ENCODE data around the gene SPATS2. TPM values are rescaled to one million over a fixed set of nuclear protein-coding genes. Genes with fewer than 3 reads are reported as not detected.
A peak's percentile ranks its signal among the peaks of the same experiment; 100 is the strongest.

Gene SPATS2
- total and polyA plus RNA-seq, 2 donors (not counting 3 experiments of a cell fraction or from before 2014, with no cell fraction given) = 55.8 to 66.5 TPM

- Histone ChIP-seq H3K27ac (ENCODE audit: insufficient read depth, low read depth, low read length) (no peak within 1 kb of the TSS), H3K27me3 (ENCODE audit: control insufficient read depth in 2 of 2, insufficient read depth in 2 of 2, low read length in 2 of 2) (peaks cover 29 to 42% of the 10 kb centered on the region in 2 experiments), H3K36me3 (ENCODE audit: control insufficient read depth in 2 of 2, extremely low read depth in 1 of 2, insufficient read depth in 2 of 2, low read length in 2 of 2) (no peaks in the 10 kb centered on the region), H3K9me1 (replicated peaks; ENCODE audit: control insufficient read depth, extremely low read depth, insufficient read depth, low read length) (no peaks in the 10 kb centered on the region), H3K79me2 (ENCODE audit: control insufficient read depth, insufficient read depth, low read length) (no peaks in the 10 kb centered on the region), H3K9me3 (replicated peaks; ENCODE audit: control insufficient read depth, insufficient read depth, low read length) (no peaks in the 10 kb centered on the region), H2AFZ (ENCODE audit: low read depth, low read length) (peak within 1 kb of the TSS; percentile 78), H4K20me1 (replicated peaks; ENCODE audit: control insufficient read depth, extremely low read depth, insufficient read depth, low read length) (no peaks in the 10 kb centered on the region), H3K9ac (replicated peaks; ENCODE audit: extremely low read depth, insufficient read depth, low read length) (no peak within 1 kb of the TSS), H3K4me2 (ENCODE audit: insufficient read depth, low read length) (peak within 1 kb of the TSS; percentile 61), H3K4me1 (ENCODE audit: control insufficient read depth, extremely low read depth, insufficient read depth, low read length) (peaks cover 40% of the 10 kb centered on the region), H3K4me3 (replicated peaks in 1 of 3; ENCODE audit: insufficient read depth in 1 of 3, low read depth in 1 of 3, low read length in 3 of 3) (peak within 1 kb of the TSS; percentile 9 to 25 (median 23))
- POLR2A ChIA-PET = interaction anchor here (1.3 kb wide), 1 partner anchor 20 kb away, joined by 5 read pairs; the partner anchor contains the start of gene SPATS2
- dilution Hi-C loops (cut with MboI; ENCODE audit: extremely low pct_ligation_motif_present, low sequenced_read_pairs) (no loop called here), intact Hi-C loops (cut with micrococcal nuclease) (loop anchor here (1.0 to 10.0 kb wide), 2 partner anchors 15 to 398 kb away; partner anchors contain the start of gene TMBIM6)
- BruUV-seq (replicated peaks) = no TSS peak
- TF ChIP-seq POLR2A (IDR thresholded peaks at IDR 0.05; ENCODE audit: low read depth, low read length) (no peak), MYC (IDR thresholded peaks at IDR 0.05; ENCODE audit: low read depth, low read length) (no peak), GATA2 (IDR thresholded peaks at IDR 0.05; ENCODE audit: insufficient read depth, insufficient read length, low read depth, low read length) (no peak), FOS (IDR thresholded peaks at IDR 0.05; ENCODE audit: borderline replicate concordance, insufficient read depth, low read length) (no peak), CTCF (IDR thresholded peaks at IDR 0.05; ENCODE audit: extremely low read depth in 1 of 2, insufficient read depth in 1 of 2, low read depth in 1 of 2, low read length in 2 of 2) (no peak), MAX (IDR thresholded peaks at IDR 0.05; ENCODE audit: insufficient read depth, insufficient read length) (no peak), POLR2AphosphoS5 (IDR thresholded peaks at IDR 0.05; ENCODE audit: insufficient read depth, low read depth, low read length) (no peak), EZH2 (IDR thresholded peaks at IDR 0.05; ENCODE audit: borderline replicate concordance, low read depth, low read length, severe bottlenecking) (peak; percentile 69)
- CTCF ChIA-PET = interaction anchor here (0.9 to 8.0 kb wide), 19 partner anchors 8 to 237 kb away, joined by 3 to 280 read pairs (median 9); partner anchors contain the start of genes C1QL4, KCNH3, PRPH and SPATS2
- no peak for DNase-seq (ENCODE audit: low read depth, low spot score)
- FAIRE-seq = peak; percentile 44
Measured at GRCh38 chr12:49346659-49347310, 20.5 kb upstream of the SPATS2 start, which contains the start of gene DNAJC22. Gene DNAJC22, plus strand, starts transcription at chr12:49346888. Its CDS starts 1,985 bp downstream, at chr12:49348873.

All from endothelial cell of umbilical vein (primary cell).